IMR-90 (cell line): Measurements from ENCODE around the gene CLDN7. TPM values are rescaled to one million over a fixed set of nuclear protein-coding genes. Genes with fewer than 3 reads are reported as not detected.

ENCODE experiments used
- ATAC-seq: fragments of 200-7000 bp; cut with Tn5 transposase; 2 replicates; pipeline ENCODE4 v1.9.1; 2020; ENCODE audit warnings: low read depth, mild to moderate bottlenecking, moderate library complexity
- BruUV-seq: library from RNA; stranded (reverse); fragments of 400-500 nt; replicated peaks from 2 replicates; lab custom pipeline; 2021; lab: Mats Ljungman, UMichigan
- CTCF ChIA-PET: fragments of 300-600 bp; formaldehyde crosslinking; extraction: SDS; loops from one replicate; lab custom pipeline; 2021; ENCODE audit warnings: antibody characterized with exemption; lab: Yijun Ruan, JAX
- POLR2A ChIA-PET: fragments of 300-600 bp; sonication (Branson Sonifier 250); formaldehyde crosslinking; loops from one replicate; lab custom pipeline; 2022; ENCODE audit warnings: antibody characterized with exemption; ENCODE audit not compliant: unreplicated experiment; lab: Charles Lee
- DNase-seq: peaks from one replicate; pipeline ENCODE4 v3.0.0; 2013
- H2AFZ ChIP-seq: replicated peaks from 2 replicates; pipeline ENCODE3; 2013; ENCODE audit warnings: low read length, mild to moderate bottlenecking; ENCODE audit not compliant: poor library complexity
- H2AK5ac ChIP-seq: 2 replicates; pipeline ENCODE4 v1.6.1; 2013; ENCODE audit warnings: low read depth, low read length, inconsistent platforms
- H2AK9ac ChIP-seq: replicated peaks from 2 replicates; pipeline ENCODE3; 2013; ENCODE audit warnings: mild to moderate bottlenecking, low read depth, low read length, moderate library complexity; ENCODE audit not compliant: poor library complexity
- H2BK120ac ChIP-seq: 2 replicates; pipeline ENCODE4 v1.6.1; 2013; ENCODE audit warnings: low read depth, low read length, inconsistent platforms
- H2BK15ac ChIP-seq: 3 replicates; pipeline ENCODE4 v1.6.1; 2013; ENCODE audit warnings: low read depth, low read length, inconsistent platforms
- H2BK20ac ChIP-seq: 2 replicates; pipeline ENCODE4 v1.6.1; 2013; ENCODE audit warnings: low read depth, mild to moderate bottlenecking, inconsistent platforms, low read length, moderate library complexity
- H2BK5ac ChIP-seq: 2 replicates; pipeline ENCODE4 v1.6.1; 2013; ENCODE audit warnings: mild to moderate bottlenecking, low read depth, low read length, inconsistent platforms; ENCODE audit not compliant: poor library complexity, severe bottlenecking
- H3K14ac ChIP-seq: replicated peaks from 2 replicates; pipeline ENCODE4 v1.6.1; 2013; ENCODE audit warnings: low read depth, low read length, inconsistent platforms
- H3K18ac ChIP-seq: 2 replicates; pipeline ENCODE4 v1.6.1; 2013; ENCODE audit warnings: low read depth, low read length, control low read depth
- H3K23ac ChIP-seq: 2 replicates; pipeline ENCODE4 v1.6.1; 2013; ENCODE audit warnings: low read depth, low read length, inconsistent platforms
- H3K27ac ChIP-seq: 2 replicates; pipeline ENCODE4 v1.5.1; 2013; ENCODE audit warnings: mild to moderate bottlenecking, control low read depth, low read length; ENCODE audit not compliant: insufficient read depth
- H3K27me3 ChIP-seq: 2 replicates; pipeline ENCODE4 v1.6.1; 2013; ENCODE audit warnings: low read length; ENCODE audit not compliant: control insufficient read depth, insufficient read depth
- H3K36me3 ChIP-seq: 2 replicates; pipeline ENCODE4 v1.6.1; 2013; ENCODE audit warnings: low read length, mixed read lengths; ENCODE audit not compliant: control insufficient read depth, insufficient read depth
- H3K4ac ChIP-seq: 2 replicates; pipeline ENCODE4 v1.6.1; 2013; ENCODE audit warnings: low read depth, low read length, inconsistent platforms
- H3K4me1 ChIP-seq: 2 replicates; pipeline ENCODE4 v1.6.1; 2013; ENCODE audit warnings: low read length, mixed read lengths; ENCODE audit not compliant: control insufficient read depth, insufficient read depth
- H3K4me2 ChIP-seq: 2 replicates; pipeline ENCODE4 v1.6.1; 2013; ENCODE audit warnings: low read depth, mild to moderate bottlenecking, control low read depth, low read length, moderate library complexity
- H3K4me3 ChIP-seq: 2 replicates; pipeline ENCODE4 v1.5.1; 2013; ENCODE audit warnings: low read depth, mild to moderate bottlenecking, control low read depth, low read length, moderate library complexity; ENCODE audit not compliant: insufficient read depth
- H3K56ac ChIP-seq: 2 replicates; pipeline ENCODE4 v1.6.1; 2013; ENCODE audit warnings: low read length, inconsistent platforms; ENCODE audit not compliant: insufficient read depth; ENCODE audit errors: extremely low read depth
- H3K79me1 ChIP-seq, 2 experiments: 2 replicates each; pipeline ENCODE4 v1.6.1; 2013; ENCODE audit warnings: low read length in 2 of 2, inconsistent platforms in 1 of 2, low read depth in 1 of 2
- H3K9ac ChIP-seq: 2 replicates; pipeline ENCODE4 v1.6.1; 2013; ENCODE audit warnings: low read depth, low read length, control low read depth
- H3K9me1 ChIP-seq: 2 replicates; pipeline ENCODE4 v1.6.1; 2013; ENCODE audit warnings: low read length, inconsistent platforms; ENCODE audit not compliant: insufficient read depth
- H3K9me3 ChIP-seq: 2 replicates; pipeline ENCODE4 v1.6.1; 2013; ENCODE audit warnings: low read length; ENCODE audit not compliant: control insufficient read depth, insufficient read depth
- H4K20me1 ChIP-seq: 2 replicates; pipeline ENCODE4 v1.6.1; 2013; ENCODE audit warnings: low read length, inconsistent platforms; ENCODE audit not compliant: insufficient read depth
- H4K5ac ChIP-seq: 2 replicates; pipeline ENCODE4 v1.6.1; 2013; ENCODE audit warnings: mild to moderate bottlenecking, low read depth, low read length, control low read depth
- H4K8ac ChIP-seq, 2 experiments: 2 replicates each; pipeline ENCODE4 v1.6.1; 2013; ENCODE audit warnings: low read depth in 2 of 2, low read length in 2 of 2, control low read depth in 1 of 2, inconsistent platforms in 1 of 2
- H4K91ac ChIP-seq: 2 replicates; pipeline ENCODE4 v1.6.1; 2013; ENCODE audit warnings: low read depth, low read length, inconsistent platforms; ENCODE audit not compliant: insufficient read depth
- BHLHE40 ChIP-seq: fragments of 150-350 bp; IDR thresholded peaks from 2 replicates; pipeline ENCODE4 v1.6.1; 2016; ENCODE audit warnings: mild to moderate bottlenecking, low read depth, low read length
- CEBPB ChIP-seq: IDR thresholded peaks from 2 replicates; pipeline ENCODE4 v1.6.1; 2012; ENCODE audit warnings: low read depth, low read length, improper control_type of control experiment
- ELK1 ChIP-seq: fragments of 150-350 bp; IDR thresholded peaks from 2 replicates; pipeline ENCODE4 v1.6.1; 2016; ENCODE audit warnings: low read depth, mild to moderate bottlenecking, low read length, moderate library complexity, borderline replicate concordance
- FOS ChIP-seq: fragments of 150-350 bp; IDR thresholded peaks from 2 replicates; pipeline ENCODE4 v1.6.1; 2016; ENCODE audit warnings: low read depth, low read length
- MAFK ChIP-seq: IDR thresholded peaks from 2 replicates; pipeline ENCODE4 v1.6.1; 2012; ENCODE audit warnings: low read depth, low read length, improper control_type of control experiment
- MAZ ChIP-seq: IDR thresholded peaks from 2 replicates; pipeline ENCODE4 v1.6.1; 2012; ENCODE audit warnings: low read depth, mild to moderate bottlenecking, low read length, improper control_type of control experiment, moderate library complexity, borderline replicate concordance
- MXI1 ChIP-seq: IDR thresholded peaks from 2 replicates; pipeline ENCODE4 v1.6.1; 2012; ENCODE audit warnings: low read depth, mild to moderate bottlenecking, low read length, moderate library complexity, borderline replicate concordance
- NFE2L2 ChIP-seq: fragments of 150-350 bp; IDR thresholded peaks from 2 replicates; pipeline ENCODE4 v1.6.1; 2016; ENCODE audit warnings: low read depth, mild to moderate bottlenecking, low read length
- POLR2A ChIP-seq: IDR thresholded peaks from 2 replicates; pipeline ENCODE4 v1.6.1; 2012; ENCODE audit warnings: mild to moderate bottlenecking, low read depth, low read length
- RCOR1 ChIP-seq: IDR thresholded peaks from 2 replicates; pipeline ENCODE4 v1.6.1; 2012; ENCODE audit warnings: mild to moderate bottlenecking, low read length, improper control_type of control experiment; ENCODE audit not compliant: insufficient replicate concordance
- RFX5 ChIP-seq: IDR thresholded peaks from 2 replicates; pipeline ENCODE4 v1.8.0; 2012; ENCODE audit warnings: low read depth, mild to moderate bottlenecking, low read length, moderate library complexity
- WGBS, 2 experiments: methylation state at CpG; one replicate each; pipeline versions ENCODE4 v1.1.5 to v1.1.7; 2013; ENCODE audit warnings: missing lambda C conversion rate in 2 of 2; ENCODE audit not compliant: insufficient read length in 1 of 2; ENCODE audit errors: extremely low coverage in 2 of 2; 5-methylcytosine and 5-hydroxymethylcytosine counted together
- dilution Hi-C: fragments of 300-500 bp; cut with HindIII; formaldehyde crosslinking; loops from one replicate; pipeline ENCODE4 v1.14.3; 2018; ENCODE audit warnings: low sequenced_read_pairs; ENCODE audit not compliant: unreplicated experiment
- in situ Hi-C: fragments of 300-500 bp; cut with MboI; formaldehyde crosslinking; loops from 3 replicates; pipeline ENCODE4 v1.14.3; 2019; ENCODE audit warnings: low sequenced_read_pairs, inconsistent platforms, mixed read lengths
- intact Hi-C: fragments of 100-400 bp; cut with micrococcal nuclease; formaldehyde crosslinking; loops from 2 replicates; pipeline ENCODE4 v1.10.0; 2022
- polyA plus RNA-seq, 3 experiments: library from polyadenylated mRNA; depleted of rRNA; stranded (reverse); fragments of >200 nt; gene quantifications; 2 replicates each; pipeline ENCODE4 v1.2.3, GENCODE V29; 2012; ENCODE audit warnings: low replicate concordance in 1 of 3
- total RNA-seq: library from RNA; depleted of rRNA; stranded (reverse); fragments of >200 nt; gene quantifications from 2 replicates; pipeline ENCODE4 v1.2.3, GENCODE V29; 2012
- TF ChIP-seq, protein P1 (sequence below): fragments of 150-350 bp; IDR thresholded peaks from 2 replicates; pipeline ENCODE4 v1.6.1; 2017; ENCODE audit warnings: mild to moderate bottlenecking, antibody characterized with exemption, low read length, low read depth

CLDN7 gene
- total and polyA plus RNA-seq, 2 of the 4 experiments (the other 2 are of a cell fraction), result 1.4 TPM

DNA sequence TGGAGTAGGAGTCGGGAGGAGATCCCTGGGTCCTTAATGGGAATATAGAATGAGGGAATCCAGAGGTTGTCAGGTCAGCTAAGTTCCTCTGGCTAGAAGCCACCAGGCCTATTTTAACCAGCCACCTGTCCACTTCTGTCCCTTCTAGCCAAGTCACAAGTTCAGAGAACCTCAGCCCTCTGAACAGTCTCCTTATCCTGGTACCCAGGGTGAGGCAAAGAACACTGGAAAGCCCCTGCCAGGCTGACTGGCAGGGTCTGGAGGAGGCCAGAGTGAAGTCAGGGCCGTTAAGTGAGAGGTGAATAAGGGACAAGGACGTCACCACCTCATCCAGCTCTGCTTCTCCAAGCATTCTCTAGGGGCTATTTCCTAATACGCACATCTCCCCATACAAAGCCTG, 13.5 kb downstream of the CLDN7 start:
- BruUV-seq, result no TSS peak
- H3K4me1 ChIP-seq, result peaks cover 8% of the 10 kb centered on the region
- peaks cover 17% of the 10 kb centered on the region for H3K36me3 ChIP-seq
- H2AK5ac ChIP-seq, result 0 out of 2 replicates have a peak overlapping the region, but pooled peaks have one; percentile 18
- intact Hi-C loops (no loop called here), dilution Hi-C loops (no loop called here), in situ Hi-C loops (loop anchor here (25.0 kb wide), 1 partner anchor 914 kb away; the partner anchor contains the start of genes PER1 and VAMP2)
- CTCF ChIA-PET, result no interaction called here
- H2BK15ac ChIP-seq, result no peak overlapping the region
- H3K9me3 ChIP-seq, result no peaks in the 10 kb centered on the region
- peaks cover 10% of the 10 kb centered on the region for H3K9me1 ChIP-seq
- H2BK20ac ChIP-seq, result no peak overlapping the region
- H3K23ac ChIP-seq, result peak overlapping the region; percentile 68
- WGBS, 2 experiments, result no CpG with 5 or more reads among the region's 4 CpGs
- H3K18ac ChIP-seq, result no peak overlapping the region
- peaks cover 5 to 46% of the 10 kb centered on the region in 2 experiments; a peak in 3 of 4 replicates for H3K79me1 ChIP-seq
- no peak overlapping the region for H3K9ac ChIP-seq
- H3K4me2 ChIP-seq, result no peak overlapping the region
- POLR2A ChIA-PET, result interaction anchor here (0.6 kb wide), 2 partner anchors 10 to 19 kb away, joined by 3 to 6 read pairs; no protein-coding TSS in a partner anchor
- no peak overlapping the region for H3K4ac ChIP-seq
- H2BK120ac ChIP-seq, result no peak overlapping the region
- H4K20me1 ChIP-seq, result peaks cover 9% of the 10 kb centered on the region; the same call in 1 of the 2 replicates
- no peaks in the 10 kb centered on the region for H3K27me3 ChIP-seq
- no peak overlapping the region for H2AK9ac ChIP-seq
- H2BK5ac ChIP-seq, result no peak overlapping the region
- H3K56ac ChIP-seq, result no peak overlapping the region
- DNase-seq (no peak), ATAC-seq (no peak)
- no peak overlapping the region for H4K8ac ChIP-seq
- H4K91ac ChIP-seq, result no peak overlapping the region
- no peak for TF ChIP-seq NFE2L2
- TF ChIP-seq BHLHE40, result no peak
- no peak for TF ChIP-seq MAZ
- no peak for TF ChIP-seq MAFK
- TF ChIP-seq RCOR1, result no peak
- no peak for TF ChIP-seq POLR2A
- TF ChIP-seq ELK1, result no peak
- no peak for TF ChIP-seq MXI1
- no peak for TF ChIP-seq FOS
- TF ChIP-seq, protein P1, sequence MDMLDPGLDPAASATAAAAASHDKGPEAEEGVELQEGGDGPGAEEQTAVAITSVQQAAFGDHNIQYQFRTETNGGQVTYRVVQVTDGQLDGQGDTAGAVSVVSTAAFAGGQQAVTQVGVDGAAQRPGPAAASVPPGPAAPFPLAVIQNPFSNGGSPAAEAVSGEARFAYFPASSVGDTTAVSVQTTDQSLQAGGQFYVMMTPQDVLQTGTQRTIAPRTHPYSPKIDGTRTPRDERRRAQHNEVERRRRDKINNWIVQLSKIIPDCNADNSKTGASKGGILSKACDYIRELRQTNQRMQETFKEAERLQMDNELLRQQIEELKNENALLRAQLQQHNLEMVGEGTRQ, result no peak
- no peak for TF ChIP-seq CEBPB
- TF ChIP-seq RFX5, result no peak
- H3K27ac ChIP-seq, result no peak overlapping the region
- no peak overlapping the region for H3K4me3 ChIP-seq
- no peak overlapping the region for H3K14ac ChIP-seq
- no peak overlapping the region for H4K5ac ChIP-seq
- H2AFZ ChIP-seq, result no peak overlapping the region
